ENCODE data around the gene OPN3. TPM values are rescaled to one million over a fixed set of nuclear protein-coding genes. Genes with fewer than 3 reads are reported as not detected.

OPN3 gene
- total RNA-seq, 1 donor: 47.5 TPM

DNA sequence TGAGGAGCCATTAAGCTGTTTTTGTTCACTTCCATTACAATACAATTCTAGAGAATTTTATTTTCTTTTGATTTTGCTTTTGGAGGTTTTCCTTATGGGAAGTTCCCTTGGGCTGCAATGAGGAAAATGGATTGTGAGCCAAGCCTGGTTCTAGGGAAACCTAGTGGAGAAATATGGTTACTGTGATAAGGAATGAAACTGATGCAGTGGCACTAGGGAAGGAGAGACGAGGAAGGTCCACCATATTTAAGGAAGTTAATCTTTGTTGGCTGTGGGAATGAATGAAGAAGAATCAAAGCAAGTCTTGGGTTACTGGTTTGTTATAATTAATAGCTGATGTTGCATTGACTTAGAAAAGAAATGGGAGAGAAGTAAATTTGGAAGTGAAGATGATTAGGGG, 28.4 kb downstream of the OPN3 start:
- no peak overlapping the region for H3K4me3 ChIP-seq (ENCODE audit: low read depth, low read length)
- no peak for DNase-seq (ENCODE audit: low read depth)
- TF ChIP-seq, protein P1, sequence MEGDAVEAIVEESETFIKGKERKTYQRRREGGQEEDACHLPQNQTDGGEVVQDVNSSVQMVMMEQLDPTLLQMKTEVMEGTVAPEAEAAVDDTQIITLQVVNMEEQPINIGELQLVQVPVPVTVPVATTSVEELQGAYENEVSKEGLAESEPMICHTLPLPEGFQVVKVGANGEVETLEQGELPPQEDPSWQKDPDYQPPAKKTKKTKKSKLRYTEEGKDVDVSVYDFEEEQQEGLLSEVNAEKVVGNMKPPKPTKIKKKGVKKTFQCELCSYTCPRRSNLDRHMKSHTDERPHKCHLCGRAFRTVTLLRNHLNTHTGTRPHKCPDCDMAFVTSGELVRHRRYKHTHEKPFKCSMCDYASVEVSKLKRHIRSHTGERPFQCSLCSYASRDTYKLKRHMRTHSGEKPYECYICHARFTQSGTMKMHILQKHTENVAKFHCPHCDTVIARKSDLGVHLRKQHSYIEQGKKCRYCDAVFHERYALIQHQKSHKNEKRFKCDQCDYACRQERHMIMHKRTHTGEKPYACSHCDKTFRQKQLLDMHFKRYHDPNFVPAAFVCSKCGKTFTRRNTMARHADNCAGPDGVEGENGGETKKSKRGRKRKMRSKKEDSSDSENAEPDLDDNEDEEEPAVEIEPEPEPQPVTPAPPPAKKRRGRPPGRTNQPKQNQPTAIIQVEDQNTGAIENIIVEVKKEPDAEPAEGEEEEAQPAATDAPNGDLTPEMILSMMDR (IDR thresholded peaks at IDR 0.05; ENCODE audit: insufficient read depth, low read depth, low read length): no peak

DNA sequence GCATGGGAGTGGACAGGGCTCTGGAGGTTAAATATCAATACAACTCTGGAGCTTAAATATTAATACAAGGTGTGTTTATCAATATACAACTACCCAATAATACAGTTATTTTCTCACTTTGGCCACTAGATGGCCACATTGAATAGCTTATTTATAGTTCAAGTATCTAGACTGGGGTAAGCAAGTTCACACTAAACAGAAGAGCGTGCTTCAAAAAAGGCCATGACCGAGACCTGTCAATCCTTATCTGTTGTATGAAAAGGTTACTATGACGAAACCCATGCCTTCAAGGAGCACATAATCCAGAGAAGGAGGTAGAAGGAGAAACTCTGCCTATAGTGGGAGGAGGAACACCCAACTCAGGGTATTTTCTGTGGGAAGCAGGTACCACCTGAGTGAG, 29.1 kb downstream of the OPN3 start:
- TF ChIP-seq, protein P1 (IDR thresholded peaks at IDR 0.05; ENCODE audit: insufficient read depth, low read depth, low read length): peak; percentile 60
- DNase-seq (ENCODE audit: low read depth): peak; percentile 75
- H3K4me3 ChIP-seq (ENCODE audit: low read depth, low read length): no peak overlapping the region

DNA sequence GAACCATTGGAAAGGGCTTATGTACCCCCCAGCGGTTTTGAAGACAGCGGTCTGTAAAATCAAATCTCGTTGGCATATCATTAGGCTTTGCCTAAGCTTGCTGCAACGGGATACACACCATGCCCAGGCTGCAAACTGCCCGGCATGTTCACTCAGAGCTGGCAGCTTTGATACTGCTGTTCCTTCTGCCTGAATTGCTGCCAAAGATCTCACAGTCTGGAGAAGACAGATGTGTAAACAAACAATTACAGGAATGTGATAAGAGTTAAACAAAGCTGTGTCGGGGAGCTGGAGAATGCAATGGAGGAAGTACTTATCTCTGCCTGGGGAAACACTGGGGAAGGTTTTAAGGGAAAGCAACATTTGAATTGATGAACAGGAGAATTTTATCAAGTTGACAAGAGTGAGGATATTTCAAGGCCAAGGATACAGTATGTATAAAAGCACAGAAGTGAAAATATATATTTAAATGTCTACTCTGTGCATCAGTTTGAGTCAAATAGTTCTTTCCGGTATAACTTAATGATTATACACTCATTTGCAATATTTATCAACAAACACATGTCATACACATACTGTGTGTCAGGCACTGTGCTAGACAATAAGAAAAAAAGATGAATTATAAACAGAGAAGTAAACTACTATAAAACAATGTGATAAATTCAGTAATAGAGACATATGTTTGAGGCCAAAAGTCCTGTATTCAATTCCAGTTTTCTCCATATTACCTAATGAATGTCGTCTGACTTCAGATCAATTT, 29.9 kb downstream of the OPN3 start:
- TF ChIP-seq, protein P1 (IDR thresholded peaks at IDR 0.05; ENCODE audit: insufficient read depth, low read depth, low read length): no peak
- DNase-seq (ENCODE audit: low read depth): peak; percentile 70
- H3K4me3 ChIP-seq (ENCODE audit: low read depth, low read length): no peak overlapping the region

DNA sequence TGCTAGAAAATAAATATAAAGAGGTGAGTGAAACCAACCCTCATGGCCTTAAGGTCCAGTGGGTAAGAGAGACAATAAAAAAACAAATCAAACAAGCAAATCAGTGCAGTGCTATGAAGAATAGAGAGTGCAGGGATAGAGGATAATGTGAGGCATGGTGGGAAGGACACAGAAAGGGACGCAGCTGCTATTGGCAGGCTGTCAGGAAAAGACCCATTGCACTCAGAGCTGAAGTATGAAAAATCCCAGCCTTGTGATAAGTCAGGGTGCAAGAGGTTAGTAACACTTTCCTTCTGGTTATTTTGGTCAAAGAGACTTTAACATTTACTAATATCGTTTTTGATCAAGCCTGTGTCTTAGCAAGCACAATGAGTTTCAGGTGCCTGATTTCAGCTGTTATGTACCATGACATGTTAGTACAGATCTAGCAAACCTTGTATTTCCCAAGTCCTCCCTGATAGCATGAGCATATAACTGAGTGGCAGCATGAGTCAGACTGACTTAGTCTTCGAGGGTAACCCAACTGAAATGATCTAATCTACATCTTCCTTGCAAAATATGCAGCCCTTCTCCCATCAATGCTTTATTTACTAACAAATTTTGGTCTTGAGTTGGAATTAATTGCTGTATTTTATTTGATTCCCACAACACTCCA, 31.7 kb downstream of the OPN3 start:
- H3K4me3 ChIP-seq (ENCODE audit: low read depth, low read length): no peak overlapping the region
- TF ChIP-seq, protein P1 (IDR thresholded peaks at IDR 0.05; ENCODE audit: insufficient read depth, low read depth, low read length): no peak
- peak; percentile 67 for DNase-seq (ENCODE audit: low read depth)

DNA sequence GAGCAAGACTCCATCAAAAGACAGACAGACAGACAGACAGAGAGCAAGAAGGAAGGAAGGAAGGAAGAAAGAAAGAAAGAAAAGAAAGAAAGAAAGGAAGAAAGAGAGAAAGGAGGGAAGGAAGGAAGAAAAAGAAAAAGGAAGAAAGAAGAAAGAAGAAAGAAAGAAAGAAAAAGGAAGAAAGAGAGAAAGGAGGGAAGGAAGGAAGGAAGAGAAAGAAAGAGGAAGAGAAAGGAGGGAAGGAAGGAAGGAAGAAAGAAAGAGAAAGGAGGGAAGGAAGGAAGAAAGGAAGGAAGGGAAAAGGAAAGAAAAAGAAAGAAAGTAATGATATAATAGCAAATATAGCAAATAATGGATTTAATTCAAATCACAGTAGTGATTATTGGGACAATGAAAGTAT, 32.7 kb downstream of the OPN3 start:
- no peak overlapping the region for H3K4me3 ChIP-seq (ENCODE audit: low read depth, low read length)
- DNase-seq (ENCODE audit: low read depth): no peak
- TF ChIP-seq, protein P1 (IDR thresholded peaks at IDR 0.05; ENCODE audit: insufficient read depth, low read depth, low read length): no peak

DNA sequence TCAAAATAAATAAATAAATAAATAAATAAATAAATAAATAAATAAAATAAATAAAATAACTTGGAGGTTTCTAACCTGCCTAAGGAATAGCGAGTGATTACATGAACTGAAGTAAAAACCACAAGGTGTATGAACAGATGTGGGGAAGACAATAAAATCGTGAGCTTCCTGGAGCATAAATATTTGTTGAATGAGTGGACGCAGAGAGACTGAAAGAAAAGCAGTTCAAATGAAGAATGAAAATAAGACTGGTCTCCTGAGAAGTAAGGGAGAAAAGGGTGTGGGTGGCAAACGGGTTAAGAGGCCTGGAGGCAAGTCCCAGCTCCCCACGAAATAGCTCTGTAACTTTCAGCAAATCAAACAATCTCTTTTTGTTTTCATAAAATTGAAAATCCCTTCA, 33.6 kb downstream of the OPN3 start:
- TF ChIP-seq, protein P1 (IDR thresholded peaks at IDR 0.05; ENCODE audit: insufficient read depth, low read depth, low read length): no peak
- peak; percentile 34 for DNase-seq (ENCODE audit: low read depth)
- H3K4me3 ChIP-seq (ENCODE audit: low read depth, low read length): no peak overlapping the region

Measured in fibroblast of villous mesenchyme (primary cell).